ENCODE data around the gene COL1A2. TPM values are rescaled to one million over a fixed set of nuclear protein-coding genes. Genes with fewer than 3 reads are reported as not detected.
A peak's percentile ranks its signal among the peaks of the same experiment; 100 is the strongest.

The COL1A2 gene
- total RNA-seq, 1 experiment from 2014 or later, result 42.1 TPM

GRCh38 chr7:94374721-94375566 is 19.8 kb upstream of the COL1A2 start:
- Histone ChIP-seq H2BK5ac (ENCODE audit: insufficient read length, low read length) (no peak overlapping the region), H4K5ac (ENCODE audit: insufficient read length, low read depth, low read length) (no peak overlapping the region), H2AK5ac (ENCODE audit: insufficient read length, low read length) (no peak overlapping the region), H3K14ac (ENCODE audit: insufficient read depth, low read length) (no peak overlapping the region), H2BK20ac (ENCODE audit: low read depth, low read length, poor library complexity, severe bottlenecking) (no peak overlapping the region), H3T11ph (ENCODE audit: low read length) (no peak overlapping the region), H3K4me1 (ENCODE audit: insufficient read depth, low read length) (peaks cover 5% of the 10 kb centered on the region; the same call in 1 of the 2 replicates), H4K8ac (replicated peaks; ENCODE audit: insufficient read length, low read depth, low read length) (no peak overlapping the region), H3K9me3 (ENCODE audit: control insufficient read depth, low read depth, low read length) (no peaks in the 10 kb centered on the region), H3K23ac (ENCODE audit: insufficient read length, low read depth, low read length) (no peak overlapping the region), H4K91ac (ENCODE audit: insufficient read length, low read depth, low read length) (no peak overlapping the region), H2BK12ac (ENCODE audit: insufficient read length, low read depth, low read length) (no peak overlapping the region), H3K27me3 (ENCODE audit: insufficient read depth, low read length) (no peaks in the 10 kb centered on the region), H2BK120ac (ENCODE audit: low read depth, low read length, poor library complexity, severe bottlenecking) (no peak overlapping the region), H3K27ac (ENCODE audit: insufficient read length, low read depth, low read length) (no peak overlapping the region), H3K79me2 (ENCODE audit: insufficient read depth, low read length) (no peaks in the 10 kb centered on the region), H3K4ac (ENCODE audit: low read depth, low read length) (no peak overlapping the region), H2AFZ (ENCODE audit: low read length) (peak overlapping the region; percentile 2), H3K9ac (ENCODE audit: extremely low read depth, insufficient read length, low read length) (no peak overlapping the region), H3K4me2 (ENCODE audit: insufficient read depth, insufficient read length, low read length) (peak overlapping the region; percentile 53), H3K79me1 (ENCODE audit: insufficient read depth, low read depth, low read length, poor library complexity, severe bottlenecking) (no peaks in the 10 kb centered on the region), H4K20me1 (ENCODE audit: control insufficient read depth, insufficient read depth, insufficient read length) (no peaks in the 10 kb centered on the region), H3K23me2 (ENCODE audit: insufficient read length, low read depth, low read length, poor library complexity, severe bottlenecking) (no peaks in the 10 kb centered on the region), H3K56ac (ENCODE audit: insufficient read length, low read depth, low read length) (no peak overlapping the region), H2BK15ac (ENCODE audit: low read depth, low read length) (no peak overlapping the region), H3K18ac (ENCODE audit: insufficient read length, low read depth, low read length) (no peak overlapping the region)
- peaks cover 20 to 24% of the 10 kb centered on the region in 2 experiments for H3K4me1 Mint-ChIP-seq
- peak overlapping the region in 2 of 3 experiments; percentile 70 to 88; a peak in 4 of 7 replicates for H3K27ac Mint-ChIP-seq
- no peaks in the 10 kb centered on the region; a peak in 1 of 7 replicates for H3K36me3 Mint-ChIP-seq (ENCODE audit: insufficient read depth in 1 of 3, low read depth in 3 of 3)
- WGBS (ENCODE audit: extremely low coverage, insufficient read length, low lambda C conversion rate), result no CpG with 5 or more reads among the region's 5 CpGs
- no peaks in the 10 kb centered on the region for H3K27me3 Mint-ChIP-seq (ENCODE audit: low read depth)
- TF ChIP-seq, protein P1, sequence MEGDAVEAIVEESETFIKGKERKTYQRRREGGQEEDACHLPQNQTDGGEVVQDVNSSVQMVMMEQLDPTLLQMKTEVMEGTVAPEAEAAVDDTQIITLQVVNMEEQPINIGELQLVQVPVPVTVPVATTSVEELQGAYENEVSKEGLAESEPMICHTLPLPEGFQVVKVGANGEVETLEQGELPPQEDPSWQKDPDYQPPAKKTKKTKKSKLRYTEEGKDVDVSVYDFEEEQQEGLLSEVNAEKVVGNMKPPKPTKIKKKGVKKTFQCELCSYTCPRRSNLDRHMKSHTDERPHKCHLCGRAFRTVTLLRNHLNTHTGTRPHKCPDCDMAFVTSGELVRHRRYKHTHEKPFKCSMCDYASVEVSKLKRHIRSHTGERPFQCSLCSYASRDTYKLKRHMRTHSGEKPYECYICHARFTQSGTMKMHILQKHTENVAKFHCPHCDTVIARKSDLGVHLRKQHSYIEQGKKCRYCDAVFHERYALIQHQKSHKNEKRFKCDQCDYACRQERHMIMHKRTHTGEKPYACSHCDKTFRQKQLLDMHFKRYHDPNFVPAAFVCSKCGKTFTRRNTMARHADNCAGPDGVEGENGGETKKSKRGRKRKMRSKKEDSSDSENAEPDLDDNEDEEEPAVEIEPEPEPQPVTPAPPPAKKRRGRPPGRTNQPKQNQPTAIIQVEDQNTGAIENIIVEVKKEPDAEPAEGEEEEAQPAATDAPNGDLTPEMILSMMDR (conservative IDR thresholded peaks at IDR 0.05), result no peak
- H3K4me3 Mint-ChIP-seq, result peak overlapping the region in 1 of 2 experiments; percentile 59; a peak in 2 of 5 replicates
- H3K9me3 Mint-ChIP-seq, result no peaks in the 10 kb centered on the region; a peak in 1 of 5 replicates
- peak; percentile 60 for DNase-seq

Data from H9 (cell line).